ENCODE data around the gene WRNIP1. TPM values are rescaled to one million over a fixed set of nuclear protein-coding genes. Genes with fewer than 3 reads are reported as not detected.
A peak's percentile ranks its signal among the peaks of the same experiment; 100 is the strongest.

The WRNIP1 gene
- total and polyA plus RNA-seq, 10 of the 15 experiments (the other 5 are each of a cell fraction or from before 2014, with no cell fraction given) = 9.3 to 30.5 (median 24.3) TPM

GRCh38 chr6:2725999-2726567, 39.1 kb upstream of the WRNIP1 start:
- Histone ChIP-seq H3K9ac (ENCODE audit: control insufficient read depth, insufficient read depth, low read length) (no peak overlapping the region), H4K20me1 (ENCODE audit: control insufficient read depth, insufficient read depth) (no peaks in the 10 kb centered on the region), H3K79me2 (ENCODE audit: control insufficient read depth, insufficient read depth, low read length) (no peaks in the 10 kb centered on the region), H3K9me3 (replicated peaks; ENCODE audit: control insufficient read depth, insufficient read depth, low read length) (no peaks in the 10 kb centered on the region), H3K27ac (ENCODE audit: control insufficient read depth, insufficient read depth) (no peak overlapping the region), H3K36me3 (ENCODE audit: control insufficient read depth in 2 of 2, insufficient read depth in 2 of 2, low read length in 1 of 2) (no peaks in the 10 kb centered on the region), H3K27me3 (replicated peaks in 1 of 2; ENCODE audit: control insufficient read depth in 2 of 2, insufficient read depth in 2 of 2, low read length in 1 of 2) (peaks cover 0 to 1% of the 10 kb centered on the region in 2 experiments; a peak in 1 of 4 replicates), H2AFZ (ENCODE audit: control insufficient read depth, low read depth, low read length) (peak overlapping the region; percentile 79), H3K4me1 (ENCODE audit: control insufficient read depth, insufficient read depth, low read length) (no peaks in the 10 kb centered on the region), H3K4me2 (ENCODE audit: control insufficient read depth, insufficient read depth) (peak overlapping the region; percentile 14; the same call in 1 of the 2 replicates), H3K4me3 (no peak overlapping the region)
- ChIA-PET POLR2A (interaction anchor here (0.5 to 0.6 kb wide), 2 partner anchors 42 to 73 kb away, joined by 3 read pairs; no protein-coding TSS in a partner anchor), RAD21 (ENCODE audit: unreplicated experiment) (interaction anchor here (0.6 to 0.7 kb wide), 3 partner anchors 12 to 1006 kb away, joined by 3 to 4 read pairs (median 3); no protein-coding TSS in a partner anchor), SMC1A (ENCODE audit: uncharacterized antibody, unreplicated experiment) (interaction anchor here (0.7 to 1.6 kb wide), 7 partner anchors 9 to 66 kb away, joined by 3 to 5 read pairs (median 4); partner anchors contain the start of gene MYLK4), CTCF (interaction anchor here (2.0 to 2.3 kb wide), 2 partner anchors 11 to 13 kb away, joined by 4 to 16 read pairs; no protein-coding TSS in a partner anchor)
- ATAC-seq (peak; percentile 96), DNase-seq (ENCODE audit: low read depth, low spot score) (peak; percentile 28), FAIRE-seq (peak; percentile 89)
- intact Hi-C loops (cut with micrococcal nuclease; ENCODE audit: unreplicated experiment) = no loop called here
- BruUV-seq (replicated peaks) = no TSS peak
- in situ Hi-C loops (cut with MboI) = no loop called here
- WGBS (ENCODE audit: insufficient coverage, insufficient replicate concordance, low lambda C conversion rate, missing lambda C conversion rate) = 28% methylated on average over 8 of the region's 8 CpGs
- no peak for TF ChIP-seq IKZF1 (conservative IDR thresholded peaks at IDR 0.05)
- 0 out of 2 replicates have a peak, but pooled peaks have one; percentile 36 for TF ChIP-seq ATF2 (IDR thresholded peaks at IDR 0.05; ENCODE audit: low read length)
- TF ChIP-seq MTA2 (IDR thresholded peaks at IDR 0.05; ENCODE audit: low read depth) = no peak
- no peak for TF ChIP-seq ZNF274 (IDR thresholded peaks at IDR 0.05; ENCODE audit: insufficient read depth, insufficient read length)
- peak; percentile 34 for TF ChIP-seq RUNX3 (IDR thresholded peaks at IDR 0.05; ENCODE audit: low read length)
- TF ChIP-seq SPI1 (IDR thresholded peaks at IDR 0.05; ENCODE audit: borderline replicate concordance, insufficient read depth, low read depth, low read length) = peak; percentile 32; the same call in 1 of the 2 replicates
- TF ChIP-seq GABPA (IDR thresholded peaks at IDR 0.05; ENCODE audit: low read depth) = no peak
- TF ChIP-seq POLR2A (IDR thresholded peaks at IDR 0.05; ENCODE audit: low read depth, low read length) = 0 out of 2 replicates have a peak, but pooled peaks have one; percentile 40
- TF ChIP-seq NFYA (IDR thresholded peaks at IDR 0.05; ENCODE audit: borderline replicate concordance, low read depth, low read length) = no peak
- TF ChIP-seq ESRRA (IDR thresholded peaks at IDR 0.05; ENCODE audit: low read length) = no peak
- no peak for TF ChIP-seq E2F8 (IDR thresholded peaks at IDR 0.05; ENCODE audit: low read depth, partially characterized antibody)
- no peak for TF ChIP-seq ZNF622 (IDR thresholded peaks at IDR 0.05)
- peak; percentile 58; the same call in 1 of the 2 replicates for TF ChIP-seq TAF1 (IDR thresholded peaks at IDR 0.05; ENCODE audit: borderline replicate concordance, low read depth, low read length)
- peak; percentile 89 for TF ChIP-seq YY1 (IDR thresholded peaks at IDR 0.05; ENCODE audit: low read depth, low read length)
- TF ChIP-seq LARP7 (IDR thresholded peaks at IDR 0.05) = no peak
- TF ChIP-seq IRF3 (IDR thresholded peaks at IDR 0.05) = no peak

All from GM12878 (cell line).